ENCODE results near the gene FUT4.
"Not testable (repeated sequence)": the region's sequence is repeated elsewhere in the genome, so short reads cannot be mapped to it uniquely, and the experiment has no call there.

Gene FUT4

DNA sequence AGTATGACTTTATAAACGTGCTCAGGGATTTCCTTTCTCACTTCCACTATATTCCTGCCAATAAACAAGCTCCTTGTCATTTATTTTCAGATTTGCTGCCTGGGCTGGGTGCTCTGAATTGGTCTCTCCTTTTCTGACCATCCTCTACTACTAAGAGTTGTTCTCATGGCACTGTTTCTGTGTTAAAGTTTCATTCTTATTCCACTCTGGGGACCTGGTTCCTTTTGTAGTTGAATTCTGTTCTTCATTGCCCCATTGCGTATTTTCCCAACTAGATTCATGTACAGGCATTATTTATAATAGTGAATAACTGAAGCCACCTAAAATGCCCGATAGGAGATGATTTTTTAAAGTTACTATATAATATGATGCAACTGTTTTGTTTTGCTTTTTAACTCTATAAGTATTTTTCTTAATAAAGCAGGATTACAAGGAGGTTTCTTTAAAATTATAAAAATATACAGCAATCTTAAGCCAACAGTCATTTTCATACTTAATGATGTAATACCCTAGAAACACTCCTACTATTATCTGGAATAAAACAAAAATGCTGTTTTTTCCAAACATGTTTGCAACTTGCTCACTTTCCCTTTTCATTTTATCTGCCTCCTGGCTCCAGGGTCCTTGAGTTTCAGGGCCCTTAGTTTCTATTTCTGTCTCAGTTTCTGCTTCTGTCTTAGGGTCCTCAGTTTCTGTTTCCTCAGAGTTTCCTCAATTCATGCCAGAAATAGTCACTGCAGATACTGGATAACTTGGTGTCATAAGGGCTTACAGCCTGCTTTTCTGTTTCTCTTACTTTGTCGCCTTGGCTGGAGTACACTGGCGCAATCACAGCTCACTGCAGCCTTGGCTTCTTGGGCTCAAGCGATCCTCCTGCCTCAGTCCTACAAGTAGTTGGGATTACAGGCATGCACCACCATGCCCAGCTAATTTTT is 9.8 kb upstream of the FUT4 start:
- DNase-seq: no peak

DNA sequence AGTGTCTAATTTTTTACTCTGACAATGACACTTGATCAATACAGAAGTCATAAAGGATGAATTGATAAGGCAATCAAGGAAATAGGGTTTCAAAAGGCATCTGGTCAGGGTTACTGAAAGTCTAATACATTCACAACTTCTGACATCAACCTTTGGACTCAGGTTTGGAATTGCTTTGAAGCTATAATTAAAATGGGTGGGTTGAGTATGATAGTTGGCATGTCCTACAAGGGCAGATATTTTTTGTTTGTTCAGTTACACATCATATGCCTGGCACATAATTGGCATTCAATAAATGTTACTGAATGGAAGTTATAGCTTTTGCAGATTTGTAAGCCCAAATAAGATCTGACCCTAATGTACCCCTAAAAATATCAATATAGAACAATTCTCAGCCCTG is 7.3 kb upstream of the FUT4 start:
- DNase-seq: no peak

GRCh38 chr11:94537031-94537600 is 6.6 kb upstream of the FUT4 start:
- no peak for DNase-seq

- no peak for DNase-seq
Measured at GRCh38 chr11:94539420-94539819, 4.3 kb upstream of the FUT4 start.

DNA sequence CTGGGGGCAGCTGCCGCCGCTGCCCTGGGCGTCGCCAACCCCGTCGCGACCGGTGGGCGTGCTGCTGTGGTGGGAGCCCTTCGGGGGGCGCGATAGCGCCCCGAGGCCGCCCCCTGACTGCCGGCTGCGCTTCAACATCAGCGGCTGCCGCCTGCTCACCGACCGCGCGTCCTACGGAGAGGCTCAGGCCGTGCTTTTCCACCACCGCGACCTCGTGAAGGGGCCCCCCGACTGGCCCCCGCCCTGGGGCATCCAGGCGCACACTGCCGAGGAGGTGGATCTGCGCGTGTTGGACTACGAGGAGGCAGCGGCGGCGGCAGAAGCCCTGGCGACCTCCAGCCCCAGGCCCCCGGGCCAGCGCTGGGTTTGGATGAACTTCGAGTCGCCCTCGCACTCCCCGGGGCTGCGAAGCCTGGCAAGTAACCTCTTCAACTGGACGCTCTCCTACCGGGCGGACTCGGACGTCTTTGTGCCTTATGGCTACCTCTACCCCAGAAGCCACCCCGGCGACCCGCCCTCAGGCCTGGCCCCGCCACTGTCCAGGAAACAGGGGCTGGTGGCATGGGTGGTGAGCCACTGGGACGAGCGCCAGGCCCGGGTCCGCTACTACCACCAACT is 1.0 kb downstream of the FUT4 start:
- DNase-seq: no peak

GRCh38 chr11:94545264-94546161 is 1.8 kb downstream of the FUT4 start:
- no peak for DNase-seq

GRCh38 chr11:94546162-94546470 is 2.4 kb downstream of the FUT4 start:
- DNase-seq: no peak

DNA sequence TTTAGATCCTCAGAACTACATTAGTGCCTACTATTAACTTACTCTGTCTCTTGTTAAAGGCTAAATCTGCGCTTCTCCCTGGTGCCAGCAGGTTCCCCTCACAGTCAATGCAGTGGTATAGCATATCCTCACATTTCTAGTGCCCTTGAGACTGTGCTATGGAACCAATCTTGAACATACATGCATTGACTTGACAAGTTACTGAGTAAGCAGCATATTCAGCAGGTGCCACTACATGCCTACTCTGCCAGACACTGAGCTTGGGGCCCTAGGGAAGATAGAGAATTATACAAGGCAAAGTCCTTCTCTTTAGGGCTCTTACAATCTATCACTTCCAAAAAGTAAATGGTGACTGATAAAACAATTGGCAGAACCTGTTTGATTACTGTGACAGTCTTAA is 3.2 kb downstream of the FUT4 start:
- DNase-seq: no peak

GRCh38 chr11:94549146-94549545 is 5.4 kb downstream of the FUT4 start:
- no peak for DNase-seq

DNA sequence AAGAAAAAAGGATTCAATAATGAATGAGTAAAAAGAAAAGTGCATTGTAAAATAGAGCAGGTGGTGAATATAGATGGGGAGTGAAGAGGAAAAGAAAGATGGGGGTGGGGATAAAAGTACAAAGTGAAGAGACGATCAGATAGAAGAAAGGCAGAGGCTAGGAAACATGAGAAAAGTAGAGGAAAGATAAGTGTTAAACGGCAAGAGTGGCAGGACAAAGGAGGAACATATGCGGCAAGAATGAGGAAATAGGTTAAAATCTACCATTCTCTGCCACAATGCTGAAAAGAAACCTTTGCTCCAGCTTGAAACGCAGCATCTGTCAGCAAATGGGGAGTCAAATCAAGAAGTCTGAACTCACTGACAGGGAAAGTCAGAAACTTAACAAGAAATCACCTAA is 6.8 kb downstream of the FUT4 start:
- no peak for DNase-seq

DNA sequence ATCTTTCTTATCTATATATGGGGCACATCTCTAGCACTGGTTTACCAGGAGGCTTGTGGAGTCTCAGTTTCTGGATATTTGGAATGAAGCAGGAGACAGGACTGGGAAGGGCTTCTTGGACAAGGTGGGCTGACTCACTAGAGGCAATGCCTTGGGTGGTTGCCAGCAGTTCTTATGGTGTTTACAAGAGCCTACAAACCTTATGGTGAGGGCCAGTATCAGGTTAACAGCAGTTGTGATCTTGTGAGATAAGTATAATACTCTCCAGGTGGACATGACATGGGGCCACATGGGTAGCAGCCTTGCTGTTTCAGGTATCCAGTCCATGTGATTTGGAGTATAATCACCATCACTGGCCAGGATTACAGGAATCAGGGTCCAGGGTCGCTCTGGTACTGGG is 10.2 kb downstream of the FUT4 start:
- peak; percentile 91 for DNase-seq

- DNase-seq: not testable (repeated sequence)
Measured at GRCh38 chr11:94555752-94556329, 12.1 kb downstream of the FUT4 start.

- no peak for DNase-seq
Measured at GRCh38 chr11:94557421-94557820, 13.7 kb downstream of the FUT4 start.

DNA sequence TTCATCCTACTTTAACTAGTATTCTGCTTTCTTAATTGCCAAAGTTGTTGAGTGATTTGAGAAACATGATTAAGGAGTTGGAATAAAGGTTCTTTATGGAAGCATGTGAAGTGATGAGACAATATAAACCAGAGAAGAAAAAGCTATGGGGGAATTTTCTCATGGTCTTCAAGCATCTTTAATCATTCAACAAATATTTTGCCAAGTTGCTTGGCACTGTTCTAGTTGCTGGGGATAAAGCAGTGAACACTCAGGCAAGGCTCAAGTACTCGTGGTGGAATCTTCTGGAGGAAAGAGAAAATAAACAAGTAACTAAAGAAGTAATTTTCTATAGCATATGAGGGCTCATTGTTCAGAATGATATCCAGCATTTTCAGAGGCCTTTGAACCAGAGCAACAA is 14.3 kb downstream of the FUT4 start:
- no peak for DNase-seq

- DNase-seq: no peak
Measured at GRCh38 chr11:94558468-94558867, 14.7 kb downstream of the FUT4 start.

- DNase-seq: peak; percentile 41
Measured at GRCh38 chr11:94558932-94559331, 15.2 kb downstream of the FUT4 start.

GRCh38 chr11:94559361-94559760 is 15.6 kb downstream of the FUT4 start:
- no peak for DNase-seq

DNA sequence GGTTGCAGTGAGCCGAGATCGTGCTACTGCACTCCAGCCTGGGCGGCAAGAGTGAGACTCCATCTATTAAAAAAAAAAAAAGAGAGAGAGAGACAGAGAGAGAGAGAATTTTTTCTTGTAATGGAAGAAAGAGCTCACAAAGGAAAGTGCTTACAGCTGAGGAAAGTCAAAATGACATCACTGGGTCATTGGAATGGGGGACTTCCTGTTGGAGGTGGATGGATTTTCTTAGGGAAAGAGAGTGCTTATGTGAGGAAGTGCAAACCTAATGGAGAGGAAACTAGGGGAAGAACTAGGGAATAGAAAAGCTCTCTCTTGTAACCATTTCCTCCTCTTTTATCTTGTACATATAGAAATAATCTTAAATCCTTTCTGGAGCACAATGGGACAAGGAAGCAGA is 17.1 kb downstream of the FUT4 start:
- no peak for DNase-seq

- no peak for DNase-seq
Measured at GRCh38 chr11:94563176-94563847, 19.6 kb downstream of the FUT4 start.

- DNase-seq: no peak
Measured at GRCh38 chr11:94563848-94564467, 20.2 kb downstream of the FUT4 start.

GRCh38 chr11:94567181-94567670 is 23.5 kb downstream of the FUT4 start, which contains the start of gene PIWIL4:
PIWIL4 (plus strand) TSS chr11:94567368; CDS start chr11:94567519, 151 bp downstream.
- DNase-seq: no peak

Data from NCI-H524 treated with DMSO at 0.1 percent for 48 hours (cell line).